Sigmoid colon (tissue), 7 donors: ENCODE results near the gene KCNH3. TPM values are rescaled to one million over a fixed set of nuclear protein-coding genes. Genes with fewer than 3 reads are reported as not detected.

Experiments used
- DNase-seq: peaks from one replicate; pipeline ENCODE4 v3.0.0-alpha.2; 2019
- H3K27ac ChIP-seq, 4 donors: fragments of 200-600 bp; sonication (generic); one replicate each; pipeline ENCODE4 v1.5.1; 2016 to 2019; ENCODE audit warnings: mild to moderate bottlenecking in 1 of 4
- H3K27me3 ChIP-seq, 3 donors: fragments of 200-600 bp; sonication (generic); one replicate each; pipeline ENCODE4 v1.5.1; 2019; ENCODE audit warnings: mild to moderate bottlenecking in 1 of 3
- H3K36me3 ChIP-seq, 4 donors: fragments of 200-600 bp; sonication (generic); one replicate each; pipeline ENCODE4 v1.5.1; 2016 to 2019
- H3K4me1 ChIP-seq, 4 donors: fragments of 200-600 bp; sonication (generic); one replicate each; pipeline ENCODE4 v1.5.1; 2017 to 2019
- H3K4me3 ChIP-seq, 4 donors: fragments of 200-600 bp; sonication (generic); one replicate each; pipeline ENCODE4 v1.5.1; 2017 to 2019; ENCODE audit warnings: mild to moderate bottlenecking in 2 of 4, moderate library complexity in 1 of 4
- H3K9me3 ChIP-seq, 4 donors: fragments of 200-600 bp in 3 of 4; sonication (generic) in 3 of 4; one replicate each; pipeline versions ENCODE4 v1.5.1 to v1.6.1; 2013 to 2019
- CTCF ChIP-seq, 4 experiments: fragments of 450-650 bp in 3 of 4; fragments of 200-600 bp in 1 of 4; IDR thresholded peaks; one replicate each; pipeline ENCODE4 v1.5.1; 2016 to 2019; ENCODE audit warnings: antibody characterized with exemption in 4 of 4, mild to moderate bottlenecking in 3 of 4, moderate library complexity in 2 of 4
- EP300 ChIP-seq, 4 donors: sonication (generic); formaldehyde crosslinking; IDR thresholded peaks; one replicate each; pipeline ENCODE4 v1.6.1; 2017; ENCODE audit warnings: antibody characterized with exemption in 4 of 4
- POLR2A ChIP-seq, 2 donors: fragments of 450-650 bp; IDR thresholded peaks; one replicate each; pipeline ENCODE4 v1.6.1; 2016; ENCODE audit warnings: antibody characterized with exemption in 2 of 2, mild to moderate bottlenecking in 2 of 2, moderate library complexity in 2 of 2
- POLR2AphosphoS5 ChIP-seq, 4 donors: sonication (generic); formaldehyde crosslinking; IDR thresholded peaks; one replicate each; pipeline ENCODE4 v1.6.1; 2017; ENCODE audit warnings: antibody characterized with exemption in 4 of 4
- WGBS, 2 donors: extraction: QIAGEN DNeasy Blood & Tissue Kit; methylation state at CpG; one replicate each; pipeline ENCODE4 v1.1.7; 2013; 5-methylcytosine and 5-hydroxymethylcytosine counted together
- intact Hi-C: fragments of 100-400 bp; cut with DNase I; formaldehyde crosslinking; loops from one replicate; pipeline ENCODE4 v1.15.1; 2023
- polyA plus RNA-seq, 3 donors: library from polyadenylated mRNA; stranded (reverse); fragments of 200-250 nt; gene quantifications; one replicate each; pipeline ENCODE4 v1.2.3, GENCODE V29; 2013
- total RNA-seq, 4 donors: library from RNA; depleted of rRNA; stranded (reverse); fragments of >200 nt; gene quantifications; one replicate each; pipeline ENCODE4 v1.1.0, GENCODE V29; 2016
- donor health status: healthy with polysubstance abuse.
- donor health status: Bipolar disorder and iron deficiency.
- donor health status: healthy.

The KCNH3 gene
- total and polyA plus RNA-seq, 7 donors, result 0.14 to 0.83 (median 0.36) TPM; not detected in 4

- no peak for DNase-seq
- Histone ChIP-seq H3K4me1 (peaks cover 0 to 15% (median 13%) of the 10 kb centered on the region in 4 donors), H3K27me3 (peaks cover 0 to 17% (median 8%) of the 10 kb centered on the region in 3 donors), H3K9me3 (no peaks in the 10 kb centered on the region), H3K36me3 (peaks cover 0 to 19% (median 2%) of the 10 kb centered on the region in 4 donors), H3K27ac (no peak overlapping the region), H3K4me3 (no peak overlapping the region)
- intact Hi-C loops, result no loop called here
- 85 to 90% methylated on average over 8 of the region's 8 CpGs for WGBS, 2 donors
- no peak for TF ChIP-seq POLR2A (IDR thresholded peaks at IDR 0.05)
- TF ChIP-seq CTCF (IDR thresholded peaks at IDR 0.05), result no peak
- no peak for TF ChIP-seq POLR2AphosphoS5 (IDR thresholded peaks at IDR 0.05)
- TF ChIP-seq EP300 (IDR thresholded peaks at IDR 0.05), result no peak
Measured at GRCh38 chr12:49552899-49553298, 14.1 kb downstream of the KCNH3 start.

GRCh38 chr12:49553512-49554088, 14.8 kb downstream of the KCNH3 start:
- H3K27ac ChIP-seq, result no peak overlapping the region
- peaks cover 0 to 10% (median 9%) of the 10 kb centered on the region in 4 donors for H3K4me1 ChIP-seq
- intact Hi-C loops, result no loop called here
- peaks cover 0 to 10% (median under 1%) of the 10 kb centered on the region in 3 donors for H3K27me3 ChIP-seq
- TF ChIP-seq EP300 (IDR thresholded peaks at IDR 0.05), result no peak
- TF ChIP-seq CTCF (IDR thresholded peaks at IDR 0.05), result no peak
- no peak for TF ChIP-seq POLR2A (IDR thresholded peaks at IDR 0.05)
- no peak for TF ChIP-seq POLR2AphosphoS5 (IDR thresholded peaks at IDR 0.05)
- 57 to 68% methylated on average over 2 of the region's 2 CpGs for WGBS, 2 donors
- DNase-seq, result no peak
- H3K36me3 ChIP-seq, result peaks cover 4 to 26% (median 10%) of the 10 kb centered on the region in 4 donors
- no peaks in the 10 kb centered on the region for H3K9me3 ChIP-seq
- H3K4me3 ChIP-seq, result no peak overlapping the region

- Histone ChIP-seq H3K9me3 (no peaks in the 10 kb centered on the region), H3K27ac (no peak overlapping the region), H3K4me3 (no peak overlapping the region), H3K36me3 (peaks cover 11 to 32% (median 15%) of the 10 kb centered on the region in 4 donors), H3K27me3 (peaks cover 0 to 3% (median 0%) of the 10 kb centered on the region in 3 donors), H3K4me1 (peaks cover 0 to 3% (median 3%) of the 10 kb centered on the region in 4 donors)
- DNase-seq, result no peak
- WGBS, 2 donors, result 87 to 90% methylated on average over 15 of the region's 15 CpGs
- intact Hi-C loops, result no loop called here
- no peak for TF ChIP-seq CTCF (IDR thresholded peaks at IDR 0.05)
- TF ChIP-seq POLR2A (IDR thresholded peaks at IDR 0.05), result no peak
- TF ChIP-seq EP300 (IDR thresholded peaks at IDR 0.05), result no peak
- no peak for TF ChIP-seq POLR2AphosphoS5 (IDR thresholded peaks at IDR 0.05)
Measured at GRCh38 chr12:49554266-49554665, 15.4 kb downstream of the KCNH3 start.

- intact Hi-C loops, result no loop called here
- Histone ChIP-seq H3K36me3 (peaks cover 14 to 48% (median 25%) of the 10 kb centered on the region in 4 donors), H3K27ac (no peak overlapping the region), H3K27me3 (no peaks in the 10 kb centered on the region), H3K4me3 (no peak overlapping the region), H3K9me3 (no peaks in the 10 kb centered on the region), H3K4me1 (no peaks in the 10 kb centered on the region)
- no peak for DNase-seq
- TF ChIP-seq POLR2AphosphoS5 (IDR thresholded peaks at IDR 0.05) (no peak), CTCF (IDR thresholded peaks at IDR 0.05) (no peak), POLR2A (IDR thresholded peaks at IDR 0.05) (no peak), EP300 (IDR thresholded peaks at IDR 0.05) (no peak)
- 86 to 93% methylated on average over 18 of the region's 18 CpGs for WGBS, 2 donors
Measured at GRCh38 chr12:49555631-49556390, 17.0 kb downstream of the KCNH3 start.
